NCI-H2029 treated with DMSO at 0.1 percent for 48 hours (cell line): Measurements from ENCODE around the gene SH2D3A.
"Not testable (repeated sequence)": the region's sequence is repeated elsewhere in the genome, so short reads cannot be mapped to it uniquely, and the experiment has no call there.

Experiments used
- DNase-seq: peaks from one replicate; lab custom pipeline; 2025; lab: John Stamatoyannopoulos, UW

Gene SH2D3A

GRCh38 chr19:6788896-6789295, 21.7 kb upstream of the SH2D3A start:
- no peak for DNase-seq

- DNase-seq, result no peak
Observed at GRCh38 chr19:6787393-6787792, 20.2 kb upstream of the SH2D3A start.

GRCh38 chr19:6779206-6779605, 12.0 kb upstream of the SH2D3A start:
- DNase-seq, result no peak

GRCh38 chr19:6778386-6778785, 11.2 kb upstream of the SH2D3A start:
- no peak for DNase-seq

- DNase-seq, result no peak
Observed at GRCh38 chr19:6777434-6777833, 10.2 kb upstream of the SH2D3A start.

GRCh38 chr19:6776999-6777398, 9.8 kb upstream of the SH2D3A start:
- DNase-seq, result no peak

GRCh38 chr19:6776045-6776444, 8.8 kb upstream of the SH2D3A start:
- not testable (repeated sequence) for DNase-seq

- no peak for DNase-seq
Observed at GRCh38 chr19:6774821-6775707, 7.8 kb upstream of the SH2D3A start.

GRCh38 chr19:6773323-6773931, 6.2 kb upstream of the SH2D3A start:
- no peak for DNase-seq

- no peak for DNase-seq
Observed at GRCh38 chr19:6772866-6773322, 5.7 kb upstream of the SH2D3A start.

- DNase-seq, result no peak
Observed at GRCh38 chr19:6772028-6772865, 5.0 kb upstream of the SH2D3A start, which contains the start of gene VAV1. TSS of gene VAV1 (plus strand) at chr19:6772708. CDS start at chr19:6772808, 100 bp downstream.

GRCh38 chr19:6771648-6772027, 4.4 kb upstream of the SH2D3A start:
- not testable (repeated sequence) for DNase-seq

- no peak for DNase-seq
Observed at GRCh38 chr19:6769006-6769619, 1.9 kb upstream of the SH2D3A start.

GRCh38 chr19:6768236-6768785, 1.1 kb upstream of the SH2D3A start:
- no peak for DNase-seq

- DNase-seq, result no peak
Observed at GRCh38 chr19:6767081-6767356, 216 bp downstream of the SH2D3A start.

- no peak for DNase-seq
Observed at GRCh38 chr19:6766357-6767080, 716 bp downstream of the SH2D3A start.

GRCh38 chr19:6765738-6766356, 1.4 kb downstream of the SH2D3A start:
- DNase-seq, result peak; percentile 55

GRCh38 chr19:6762253-6762797, 4.9 kb downstream of the SH2D3A start:
- DNase-seq, result not testable (repeated sequence)

GRCh38 chr19:6761053-6761676, 6.1 kb downstream of the SH2D3A start:
- DNase-seq, result no peak

- DNase-seq, result no peak
Observed at GRCh38 chr19:6760606-6761005, 6.6 kb downstream of the SH2D3A start.
